ENCODE measurements around the gene UBR1.

- TF ChIP-seq POLR2AphosphoS5 (IDR thresholded peaks at IDR 0.05) (no peak), CTCF (IDR thresholded peaks at IDR 0.05) (no peak), POLR2A (IDR thresholded peaks at IDR 0.05; ENCODE audit: low read depth) (no peak), EP300 (IDR thresholded peaks at IDR 0.05) (no peak)
Observed at GRCh38 chr15:43107751-43108150, 1.9 kb upstream of the UBR1 start.
